ENCODE data around the gene NOP10. TPM values are rescaled to one million over a fixed set of nuclear protein-coding genes. Genes with fewer than 3 reads are reported as not detected.
A peak's percentile ranks its signal among the peaks of the same experiment; 100 is the strongest.
"Not testable (repeated sequence)": the region's sequence is repeated elsewhere in the genome, so short reads cannot be mapped to it uniquely, and the experiment has no call there.

NOP10 gene
- polyA plus RNA-seq, 1 donor from 2014 or later = 350 TPM

GRCh38 chr15:34365091-34365825, 22.3 kb upstream of the NOP10 start:
- no peaks in the 10 kb centered on the region for H3K27me3 Mint-ChIP-seq
- H3K4me1 Mint-ChIP-seq = peaks cover 11 to 31% (median 27%) of the 10 kb centered on the region in 3 donors
- H3K9me3 Mint-ChIP-seq = no peaks in the 10 kb centered on the region
- H3K27ac Mint-ChIP-seq = peak overlapping the region in 1 of 3 donors; percentile 50
- peak overlapping the region; percentile 74 to 97 (median 90) for H3K4me3 Mint-ChIP-seq
- H3K36me3 Mint-ChIP-seq = peaks cover 1% of the 10 kb centered on the region

- Mint-ChIP-seq H3K4me1 (peaks cover 4 to 22% (median 22%) of the 10 kb centered on the region in 3 donors), H3K27me3 (no peaks in the 10 kb centered on the region), H3K27ac (peak overlapping the region in 2 of 3 donors; percentile 31 to 43), H3K4me3 (peak overlapping the region in 1 of 4 donors; percentile 27), H3K9me3 (no peaks in the 10 kb centered on the region), H3K36me3 (peaks cover 3% of the 10 kb centered on the region)
Observed at GRCh38 chr15:34364041-34364440, 21.1 kb upstream of the NOP10 start.

GRCh38 chr15:34362047-34362773, 19.3 kb upstream of the NOP10 start:
- H3K4me3 Mint-ChIP-seq = peak overlapping the region in 1 of 4 donors; percentile 43
- H3K36me3 Mint-ChIP-seq = peaks cover 4% of the 10 kb centered on the region
- no peaks in the 10 kb centered on the region for H3K9me3 Mint-ChIP-seq
- H3K27ac Mint-ChIP-seq = no peak overlapping the region
- H3K4me1 Mint-ChIP-seq = peaks cover 0 to 18% (median 12%) of the 10 kb centered on the region in 3 donors
- no peaks in the 10 kb centered on the region for H3K27me3 Mint-ChIP-seq

GRCh38 chr15:34361278-34361677, 18.3 kb upstream of the NOP10 start:
- Mint-ChIP-seq H3K27ac (no peak overlapping the region), H3K27me3 (no peaks in the 10 kb centered on the region), H3K9me3 (no peaks in the 10 kb centered on the region), H3K4me3 (peak overlapping the region in 1 of 4 donors; percentile 6), H3K36me3 (peaks cover 4% of the 10 kb centered on the region), H3K4me1 (peaks cover 0 to 18% (median 12%) of the 10 kb centered on the region in 3 donors)

GRCh38 chr15:34360298-34360697, 17.4 kb upstream of the NOP10 start:
- peaks cover 0 to 10% (median 5%) of the 10 kb centered on the region in 3 donors for H3K4me1 Mint-ChIP-seq
- H3K4me3 Mint-ChIP-seq = peak overlapping the region in 2 of 4 donors; percentile 6 to 12
- H3K27ac Mint-ChIP-seq = no peak overlapping the region
- H3K27me3 Mint-ChIP-seq = no peaks in the 10 kb centered on the region
- H3K9me3 Mint-ChIP-seq = no peaks in the 10 kb centered on the region
- peaks cover 4% of the 10 kb centered on the region for H3K36me3 Mint-ChIP-seq

DNA sequence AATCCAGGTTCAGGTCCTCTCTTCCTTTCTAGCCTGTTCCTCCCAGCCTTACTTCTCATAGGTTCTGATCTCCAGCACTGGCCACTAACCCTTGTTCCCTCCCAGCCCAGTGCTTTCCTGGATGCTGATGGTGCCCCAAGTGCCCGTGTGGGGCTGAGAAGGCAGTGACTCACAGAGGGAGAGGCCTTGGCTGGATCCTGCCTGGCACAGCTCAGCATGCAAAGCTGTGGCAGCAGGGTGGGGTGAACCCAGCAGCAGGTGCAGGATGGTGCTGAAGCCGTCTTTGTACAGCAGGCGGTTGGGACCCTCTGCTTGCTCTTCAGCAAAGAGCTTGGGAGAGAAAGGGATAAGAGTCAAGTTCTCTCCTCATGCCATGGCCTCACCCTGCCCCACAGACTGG, 16.5 kb upstream of the NOP10 start:
- peaks cover 4% of the 10 kb centered on the region for H3K36me3 Mint-ChIP-seq
- peaks cover 0 to 5% (median 4%) of the 10 kb centered on the region in 3 donors for H3K4me1 Mint-ChIP-seq
- no peak overlapping the region for H3K27ac Mint-ChIP-seq
- no peaks in the 10 kb centered on the region for H3K27me3 Mint-ChIP-seq
- H3K4me3 Mint-ChIP-seq = no peak overlapping the region
- H3K9me3 Mint-ChIP-seq = no peaks in the 10 kb centered on the region

- H3K9me3 Mint-ChIP-seq = no peaks in the 10 kb centered on the region
- H3K27ac Mint-ChIP-seq = no peak overlapping the region
- H3K36me3 Mint-ChIP-seq = peaks cover 4% of the 10 kb centered on the region
- H3K4me1 Mint-ChIP-seq = peaks cover 0 to 5% (median 4%) of the 10 kb centered on the region in 3 donors
- H3K4me3 Mint-ChIP-seq = no peak overlapping the region
- no peaks in the 10 kb centered on the region for H3K27me3 Mint-ChIP-seq
Observed at GRCh38 chr15:34358948-34359347, 16.0 kb upstream of the NOP10 start.

GRCh38 chr15:34358367-34358766, 15.4 kb upstream of the NOP10 start:
- no peaks in the 10 kb centered on the region for H3K27me3 Mint-ChIP-seq
- no peaks in the 10 kb centered on the region for H3K9me3 Mint-ChIP-seq
- peaks cover 0 to 5% (median 3%) of the 10 kb centered on the region in 3 donors for H3K4me1 Mint-ChIP-seq
- H3K27ac Mint-ChIP-seq = no peak overlapping the region
- peak overlapping the region in 1 of 4 donors; percentile 32 for H3K4me3 Mint-ChIP-seq
- peaks cover 3% of the 10 kb centered on the region for H3K36me3 Mint-ChIP-seq

DNA sequence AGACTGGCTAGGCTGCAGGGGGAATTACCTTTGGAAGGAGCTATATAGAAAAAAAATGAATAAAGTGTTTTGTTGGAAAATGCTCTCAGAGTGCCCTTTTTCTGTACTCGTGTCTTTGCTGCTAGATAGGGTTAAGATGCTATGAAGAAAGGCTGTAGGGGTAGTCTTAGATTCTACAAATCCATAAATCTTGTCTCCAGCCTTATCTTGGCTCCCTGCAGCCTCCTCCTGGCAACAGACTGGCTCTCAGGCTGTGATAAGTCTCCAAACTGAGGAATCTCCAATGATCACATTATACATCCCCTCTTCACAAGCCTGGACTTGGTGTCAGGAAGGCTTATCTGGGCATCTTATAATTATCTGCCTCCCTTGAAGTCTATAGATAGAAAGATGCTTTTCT, 14.7 kb upstream of the NOP10 start:
- Mint-ChIP-seq H3K4me1 (no peaks in the 10 kb centered on the region), H3K36me3 (peaks cover 3% of the 10 kb centered on the region)

DNA sequence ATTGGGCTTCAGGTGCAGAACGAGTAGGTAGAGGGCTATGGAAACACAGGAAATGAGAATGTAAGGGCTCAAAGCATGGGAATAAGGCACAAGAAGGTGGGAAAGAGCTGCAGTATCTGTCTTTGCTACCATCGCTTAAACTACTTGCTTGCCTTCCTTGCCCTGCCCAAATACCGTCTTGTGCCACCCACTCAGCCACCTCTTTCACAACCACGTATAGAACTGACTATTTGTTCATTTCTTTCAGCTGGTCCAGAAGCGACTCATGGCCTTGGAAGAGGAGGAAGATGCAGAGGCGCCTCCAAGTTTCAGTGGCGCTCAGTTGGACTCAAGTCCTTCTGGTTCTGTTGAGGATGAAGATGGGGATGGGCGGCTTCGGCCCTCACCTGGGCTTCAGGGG, 12.3 kb upstream of the NOP10 start:
- H3K36me3 Mint-ChIP-seq = peaks cover 3% of the 10 kb centered on the region
- no peaks in the 10 kb centered on the region for H3K9me3 Mint-ChIP-seq
- H3K4me3 Mint-ChIP-seq = no peak overlapping the region
- no peaks in the 10 kb centered on the region for H3K4me1 Mint-ChIP-seq
- no peak overlapping the region for H3K27ac Mint-ChIP-seq
- no peaks in the 10 kb centered on the region for H3K27me3 Mint-ChIP-seq

More for the DNA sequence above, 14.7 kb upstream of the NOP10 start:
- Mint-ChIP-seq H3K27ac (no peak overlapping the region), H3K4me3 (no peak overlapping the region), H3K9me3 (no peaks in the 10 kb centered on the region), H3K27me3 (no peaks in the 10 kb centered on the region)

DNA sequence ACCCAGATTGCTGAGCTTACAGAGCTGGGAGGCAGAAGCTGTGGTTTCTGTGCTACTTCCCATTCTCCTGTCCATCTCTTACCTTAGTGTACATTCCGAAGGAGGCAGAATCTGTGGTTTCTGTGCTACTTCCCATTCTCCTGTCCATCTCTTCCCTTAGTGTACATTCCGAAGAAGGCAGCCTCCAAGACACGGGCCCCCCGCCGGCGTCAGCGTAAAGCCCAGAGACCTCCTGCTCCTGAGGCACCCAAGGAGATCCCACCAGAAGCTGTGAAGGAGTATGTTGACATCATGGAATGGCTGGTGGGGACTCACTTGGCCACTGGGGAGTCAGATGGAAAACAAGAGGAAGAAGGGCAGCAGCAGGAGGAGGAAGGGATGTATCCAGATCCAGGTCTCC, 11.3 kb upstream of the NOP10 start:
- H3K9me3 Mint-ChIP-seq = no peaks in the 10 kb centered on the region
- peaks cover 2% of the 10 kb centered on the region for H3K36me3 Mint-ChIP-seq
- H3K4me3 Mint-ChIP-seq = no peak overlapping the region
- no peaks in the 10 kb centered on the region for H3K4me1 Mint-ChIP-seq
- H3K27ac Mint-ChIP-seq = peak overlapping the region in 1 of 3 donors; percentile 47
- H3K27me3 Mint-ChIP-seq = no peaks in the 10 kb centered on the region

- peaks cover 2% of the 10 kb centered on the region for H3K36me3 Mint-ChIP-seq
- H3K27ac Mint-ChIP-seq = no peak overlapping the region
- no peaks in the 10 kb centered on the region for H3K27me3 Mint-ChIP-seq
- no peak overlapping the region for H3K4me3 Mint-ChIP-seq
- no peaks in the 10 kb centered on the region for H3K4me1 Mint-ChIP-seq
- H3K9me3 Mint-ChIP-seq = no peaks in the 10 kb centered on the region
Observed at GRCh38 chr15:34353627-34354026, 10.7 kb upstream of the NOP10 start.

GRCh38 chr15:34352996-34353395, 10.1 kb upstream of the NOP10 start:
- H3K9me3 Mint-ChIP-seq, H3K4me3 Mint-ChIP-seq, H3K36me3 Mint-ChIP-seq, H3K27ac Mint-ChIP-seq, H3K4me1 Mint-ChIP-seq, H3K27me3 Mint-ChIP-seq: not testable (repeated sequence)

GRCh38 chr15:34349769-34350168, 6.8 kb upstream of the NOP10 start:
- H3K9me3 Mint-ChIP-seq = no peaks in the 10 kb centered on the region
- no peaks in the 10 kb centered on the region for H3K36me3 Mint-ChIP-seq
- H3K4me1 Mint-ChIP-seq = no peaks in the 10 kb centered on the region

DNA sequence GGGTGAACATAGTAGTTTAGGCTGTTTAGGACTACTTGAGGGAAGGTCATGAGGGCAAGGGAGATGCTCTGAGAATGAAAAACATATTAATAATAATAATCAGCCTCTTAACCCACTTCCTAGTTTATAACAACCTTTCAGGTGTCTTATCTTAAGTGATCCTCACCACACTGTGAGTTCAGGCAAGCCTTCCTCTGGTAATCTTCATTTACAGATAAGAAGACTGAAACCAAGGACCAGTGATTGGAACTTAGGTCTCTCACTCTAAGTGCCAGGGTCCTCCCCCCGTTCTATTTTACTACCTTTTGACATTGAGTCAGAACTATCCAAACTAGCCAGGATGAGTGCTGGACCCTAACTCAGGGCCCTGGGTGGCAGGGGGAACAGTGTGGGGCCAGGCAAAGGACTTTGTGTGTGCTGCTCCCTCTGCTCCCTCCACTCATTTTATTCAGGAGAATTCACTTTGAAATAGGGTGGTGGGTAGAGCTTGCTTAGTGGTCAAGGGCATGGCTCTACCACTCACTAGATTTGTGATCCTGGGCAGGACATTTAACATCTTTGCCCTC, 5.9 kb upstream of the NOP10 start:
- Mint-ChIP-seq H3K27me3 (no peaks in the 10 kb centered on the region), H3K36me3 (no peaks in the 10 kb centered on the region), H3K4me3 (no peak overlapping the region), H3K27ac (peak overlapping the region in 1 of 3 donors; percentile 18), H3K9me3 (no peaks in the 10 kb centered on the region), H3K4me1 (no peaks in the 10 kb centered on the region)

More at GRCh38 chr15:34349769-34350168, 6.8 kb upstream of the NOP10 start:
- Mint-ChIP-seq H3K27ac (no peak overlapping the region), H3K4me3 (no peak overlapping the region), H3K27me3 (no peaks in the 10 kb centered on the region)

Measured in IgD-negative memory B cell (primary cell).